K562 treated with DMSO at 1 percent for 48 hours (cell line): Measurements from ENCODE around the gene ATP1A4. TPM values are rescaled to one million over a fixed set of nuclear protein-coding genes. Genes with fewer than 3 reads are reported as not detected.

ENCODE experiments used
- total RNA-seq: library from RNA; unstranded; fragments of 300-600 nt; gene quantifications from 2 replicates; pipeline ENCODE4 v1.2.3, GENCODE V29; 2022; ENCODE audit warnings: low replicate concordance; ENCODE audit errors: extremely low read depth

The ATP1A4 gene
- not detected in 2 replicates for total RNA-seq

GRCh38 chr1:160151303-160151702, at the start of gene ATP1A4:
Gene ATP1A4, plus strand, starts transcription at chr1:160151603. Its CDS starts 438 bp downstream, at chr1:160152041.

GRCh38 chr1:160115545-160116282, 35.7 kb upstream of the ATP1A4 start, which contains the start of gene ATP1A2:
Gene ATP1A2, plus strand, starts transcription at chr1:160115759. Its CDS starts 103 bp downstream, at chr1:160115862.

GRCh38 chr1:160189649-160190625, 38.5 kb downstream of the ATP1A4 start, which contains the start of gene CASQ1:
Gene CASQ1, plus strand, starts transcription at chr1:160190575. Its CDS starts 177 bp downstream, at chr1:160190752.

GRCh38 chr1:160205242-160206035, 54.0 kb downstream of the ATP1A4 start, which contains the start of gene PEA15:
Gene PEA15, plus strand, starts transcription at chr1:160205384. Its CDS starts 6,161 bp downstream, at chr1:160211545.

Other genes with a start within 250 kb of the ATP1A4 start
- 770 TPM in 1 of 2 replicates, not detected in the other for gene TAGLN2, start 226.1 kb upstream of the ATP1A4 start, total RNA-seq
- not detected in 2 replicates for gene IGSF9, start 206.0 kb upstream of the ATP1A4 start, total RNA-seq
- not detected in 2 replicates for gene SLAMF9, start 197.4 kb upstream of the ATP1A4 start, total RNA-seq
- gene PIGM, start 119.6 kb upstream of the ATP1A4 start, total RNA-seq = not detected in 2 replicates
- gene KCNJ10, start 81.4 kb upstream of the ATP1A4 start, total RNA-seq = not detected in 2 replicates
- gene KCNJ9, start 70.1 kb upstream of the ATP1A4 start, total RNA-seq = not detected in 2 replicates
- gene IGSF8, start 53.0 kb upstream of the ATP1A4 start, total RNA-seq = not detected in 2 replicates
- gene ATP1A2, start 35.8 kb upstream of the ATP1A4 start, total RNA-seq = not detected in 2 replicates
- not detected in 2 replicates for gene CASQ1, start 39.0 kb downstream of the ATP1A4 start, total RNA-seq
- gene PEA15, start 53.8 kb downstream of the ATP1A4 start, total RNA-seq = not detected in 2 replicates
- not detected in 2 replicates for gene DCAF8, start 110.9 kb downstream of the ATP1A4 start, total RNA-seq
- not detected in 2 replicates for gene PEX19, start 133.5 kb downstream of the ATP1A4 start, total RNA-seq
- 244 TPM in 1 of 2 replicates, not detected in the other for gene COPA, start 191.6 kb downstream of the ATP1A4 start, total RNA-seq
- not detected in 2 replicates for gene NCSTN, start 191.8 kb downstream of the ATP1A4 start, total RNA-seq
- not detected in 2 replicates for gene NHLH1, start 215.5 kb downstream of the ATP1A4 start, total RNA-seq
- gene VANGL2, start 249.0 kb downstream of the ATP1A4 start, total RNA-seq = not detected in 2 replicates